C4-2B (cell line): ENCODE data around the gene UAP1L1.

Source experiments
- CTCF ChIP-seq: fragments of 450-650 bp; conservative IDR thresholded peaks from 2 replicates; pipeline ENCODE4 v1.5.1; 2017; ENCODE audit warnings: mild to moderate bottlenecking
- ZFX ChIP-seq: fragments of 450-650 bp; IDR thresholded peaks from 2 replicates; pipeline ENCODE4 v1.6.1; 2017

- TF ChIP-seq CTCF (no peak), ZFX (no peak)
Observed at GRCh38 chr9:137037483-137037882, 39.8 kb upstream of the UAP1L1 start.
